Stimulated activated CD4-positive, alpha-beta T cell treated with anti-CD3 and anti-CD28 coated beads, Interleukin-1b, Interleukin-23, amount 100 ng/mL, for 1 hour (primary cell): ENCODE data around the gene TECR.
"Not testable (repeated sequence)": the region's sequence is repeated elsewhere in the genome, so short reads cannot be mapped to it uniquely, and the experiment has no call there.

ENCODE experiments used
- DNase-seq, 2 donors: peaks; one replicate each; pipeline ENCODE4 v3.0.0-alpha.2; 2020; ENCODE audit warnings: low read depth in 2 of 2

TECR gene

GRCh38 chr19:14584372-14584771, 55.0 kb downstream of the TECR start:
- not testable (repeated sequence) for DNase-seq

GRCh38 chr19:14585187-14585586, 55.8 kb downstream of the TECR start:
- DNase-seq = peak in 1 of 2 donors; percentile 15

- DNase-seq = not testable (repeated sequence)
Measured at GRCh38 chr19:14589433-14589832, 60.0 kb downstream of the TECR start.

GRCh38 chr19:14595558-14595957, 66.2 kb downstream of the TECR start:
- DNase-seq = no peak

- no peak for DNase-seq
Measured at GRCh38 chr19:14599548-14600147, 70.3 kb downstream of the TECR start.

- DNase-seq = no peak
Measured at GRCh38 chr19:14603990-14604387, 74.6 kb downstream of the TECR start.

- no peak for DNase-seq
Measured at GRCh38 chr19:14606627-14607026, 77.2 kb downstream of the TECR start.

GRCh38 chr19:14611051-14611450, 81.7 kb downstream of the TECR start:
- DNase-seq = no peak

GRCh38 chr19:14612242-14612641, 82.8 kb downstream of the TECR start:
- DNase-seq = not testable (repeated sequence)

- no peak for DNase-seq
Measured at GRCh38 chr19:14612657-14613056, 83.3 kb downstream of the TECR start.

- not testable (repeated sequence) for DNase-seq
Measured at GRCh38 chr19:14613399-14614098, 84.2 kb downstream of the TECR start.

- no peak for DNase-seq
Measured at GRCh38 chr19:14614099-14614412, 84.7 kb downstream of the TECR start.
